ENCODE data around the gene SH2D5.
A peak's percentile ranks its signal among the peaks of the same experiment; 100 is the strongest.

SH2D5 gene

GRCh38 chr1:20706841-20707240 is 25.7 kb downstream of the SH2D5 start:
- POLR2A ChIA-PET: interaction anchor here (0.6 kb wide), 1 partner anchor 73 kb away, joined by 3 read pairs; no protein-coding TSS in a partner anchor

More at GRCh38 chr1:20706841-20707240, 25.7 kb downstream of the SH2D5 start:
- Histone ChIP-seq H3K9me3 (ENCODE audit: control insufficient read depth, insufficient read depth, low read depth, low read length) (no peaks in the 10 kb centered on the region), H3K27ac (ENCODE audit: extremely low read depth, low read depth, low read length) (no peak overlapping the region), H3K4me3 (ENCODE audit: low read depth, low read length) (no peak overlapping the region), H3K4me1 (ENCODE audit: control insufficient read depth, insufficient read depth, low read length) (no peaks in the 10 kb centered on the region), H3K36me3 (ENCODE audit: control insufficient read depth in 2 of 2, insufficient read depth in 1 of 2, low read length in 2 of 2) (peaks cover 0 to 12% of the 10 kb centered on the region in 2 experiments; a peak in 1 of 3 replicates)
- TF ChIP-seq YY1 (tag by site-specific recombination; IDR thresholded peaks at IDR 0.05) (no peak), PRDM2 (tag by site-specific recombination; IDR thresholded peaks at IDR 0.05; ENCODE audit: borderline replicate concordance) (no peak), ZBTB6 (tag by site-specific recombination; IDR thresholded peaks at IDR 0.05) (peak; percentile 63; the same call in 1 of the 2 replicates), ZNF580 (tag by site-specific recombination; IDR thresholded peaks at IDR 0.05) (no peak), ZNF114 (tag by site-specific recombination; IDR thresholded peaks at IDR 0.05) (no peak), PRDM6 (tag by site-specific recombination; IDR thresholded peaks at IDR 0.05) (no peak), ZNF600 (tag by site-specific recombination; IDR thresholded peaks at IDR 0.05) (peak; percentile 81), MYNN (tag by site-specific recombination; IDR thresholded peaks at IDR 0.05; ENCODE audit: borderline replicate concordance) (no peak)
- CTCF ChIA-PET: interaction anchor here (0.6 to 1.3 kb wide), 4 partner anchors 10 to 920 kb away, joined by 3 to 6 read pairs (median 5); no protein-coding TSS in a partner anchor
